Skin epidermis (tissue), 12 donors: Measurements from ENCODE around the gene ITIH4.

Experiments used
- H3K27ac ChIP-seq, 21 experiments: fragments of 200-600 bp; sonication (generic) in 11 of 21; one replicate each; pipeline ENCODE4 v1.5.0; 2020; ENCODE audit warnings: mild to moderate bottlenecking in 3 of 21, inconsistent platforms in 2 of 21, moderate library complexity in 2 of 21
- H3K4me3 ChIP-seq, 7 experiments: fragments of 200-600 bp; sonication (generic) in 2 of 7; one replicate each; pipeline ENCODE4 v1.5.0; 2020; ENCODE audit warnings: inconsistent platforms in 2 of 7, mild to moderate bottlenecking in 2 of 7, moderate library complexity in 1 of 7

The ITIH4 gene

GRCh38 chr3:52809662-52810377 lies 20.7 kb downstream of the ITIH4 start:
- Histone ChIP-seq H3K27ac (no peak overlapping the region), H3K4me3 (no peak overlapping the region)

- no peak overlapping the region for H3K4me3 ChIP-seq
Measured at GRCh38 chr3:52809149-52809548, 21.3 kb downstream of the ITIH4 start.

GRCh38 chr3:52805270-52806039 lies 25.0 kb downstream of the ITIH4 start:
- H3K4me3 ChIP-seq = no peak overlapping the region
- no peak overlapping the region for H3K27ac ChIP-seq

More at GRCh38 chr3:52809149-52809548, 21.3 kb downstream of the ITIH4 start:
- no peak overlapping the region for H3K27ac ChIP-seq

GRCh38 chr3:52801839-52802238 lies 28.6 kb downstream of the ITIH4 start:
- no peak overlapping the region for H3K27ac ChIP-seq

GRCh38 chr3:52800079-52800478 lies 30.4 kb downstream of the ITIH4 start:
- Histone ChIP-seq H3K27ac (no peak overlapping the region), H3K4me3 (no peak overlapping the region)

More at GRCh38 chr3:52801839-52802238, 28.6 kb downstream of the ITIH4 start:
- no peak overlapping the region for H3K4me3 ChIP-seq

GRCh38 chr3:52798978-52799476 lies 31.4 kb downstream of the ITIH4 start:
- Histone ChIP-seq H3K27ac (no peak overlapping the region), H3K4me3 (no peak overlapping the region)

- H3K4me3 ChIP-seq = no peak overlapping the region
- H3K27ac ChIP-seq = no peak overlapping the region
Measured at GRCh38 chr3:52798376-52798977, 32.0 kb downstream of the ITIH4 start.

GRCh38 chr3:52796411-52796810 lies 34.1 kb downstream of the ITIH4 start:
- no peak overlapping the region for H3K27ac ChIP-seq
- no peak overlapping the region for H3K4me3 ChIP-seq

- Histone ChIP-seq H3K27ac (no peak overlapping the region), H3K4me3 (no peak overlapping the region)
Measured at GRCh38 chr3:52795298-52795900, 35.1 kb downstream of the ITIH4 start.

GRCh38 chr3:52794612-52795099 lies 35.8 kb downstream of the ITIH4 start, which contains the start of gene ITIH3:
ITIH3 (plus strand) TSS chr3:52794796; CDS start chr3:52794804, 8 bp downstream.
- H3K27ac ChIP-seq = no peak within 1 kb of the TSS
- H3K4me3 ChIP-seq = no peak within 1 kb of the TSS

GRCh38 chr3:52793702-52794611 lies 36.5 kb downstream of the ITIH4 start:
- no peak overlapping the region for H3K4me3 ChIP-seq
- H3K27ac ChIP-seq = no peak overlapping the region

GRCh38 chr3:52792961-52793695 lies 37.3 kb downstream of the ITIH4 start:
- no peak overlapping the region for H3K4me3 ChIP-seq
- H3K27ac ChIP-seq = no peak overlapping the region

GRCh38 chr3:52792413-52792812 lies 38.1 kb downstream of the ITIH4 start:
- H3K4me3 ChIP-seq = no peak overlapping the region
- no peak overlapping the region for H3K27ac ChIP-seq

- no peak overlapping the region for H3K27ac ChIP-seq
- no peak overlapping the region for H3K4me3 ChIP-seq
Measured at GRCh38 chr3:52791928-52792327, 38.5 kb downstream of the ITIH4 start.

- no peak overlapping the region for H3K4me3 ChIP-seq
- H3K27ac ChIP-seq = no peak overlapping the region
Measured at GRCh38 chr3:52791366-52791765, 39.1 kb downstream of the ITIH4 start.

GRCh38 chr3:52790741-52791140 lies 39.7 kb downstream of the ITIH4 start:
- no peak overlapping the region for H3K4me3 ChIP-seq
- no peak overlapping the region for H3K27ac ChIP-seq

- no peak overlapping the region for H3K4me3 ChIP-seq
- H3K27ac ChIP-seq = no peak overlapping the region
Measured at GRCh38 chr3:52790337-52790736, 40.1 kb downstream of the ITIH4 start.

- no peak overlapping the region for H3K27ac ChIP-seq
- no peak overlapping the region for H3K4me3 ChIP-seq
Measured at GRCh38 chr3:52789746-52790040, 40.8 kb downstream of the ITIH4 start.
